Measurements from ENCODE around the gene NRP1. TPM values are rescaled to one million over a fixed set of nuclear protein-coding genes. Genes with fewer than 3 reads are reported as not detected.

The NRP1 gene
- total and polyA plus RNA-seq, 12 donors: 45.3 to 229 (median 157) TPM

- WGBS, 2 donors: 52 to 67% methylated on average over 1 of the region's 1 CpG
- intact Hi-C loops (cut with DNase I): no loop called here
- Histone ChIP-seq H3K27ac (peak overlapping the region in 1 of 10 donors; percentile 57), H3K36me3 (no peaks in the 10 kb centered on the region), H3K27me3 (no peaks in the 10 kb centered on the region), H3K4me3 (no peak overlapping the region), H3K4me1 (peaks cover 0 to 16% (median 2%) of the 10 kb centered on the region in 9 donors), H3K9me3 (no peaks in the 10 kb centered on the region)
- DNase-seq: no peak
- no peak for TF ChIP-seq CTCF (IDR thresholded peaks at IDR 0.05)
- no peak for ATAC-seq
Observed at GRCh38 chr10:33136781-33137180, 197.7 kb downstream of the NRP1 start.

GRCh38 chr10:33136271-33136670, 198.2 kb downstream of the NRP1 start:
- no peaks in the 10 kb centered on the region for H3K27me3 ChIP-seq
- ATAC-seq (no peak), DNase-seq (no peak)
- no peaks in the 10 kb centered on the region for H3K36me3 ChIP-seq
- H3K4me3 ChIP-seq: no peak overlapping the region
- no peaks in the 10 kb centered on the region for H3K9me3 ChIP-seq
- H3K4me1 ChIP-seq: peaks cover 0 to 16% (median 0%) of the 10 kb centered on the region in 9 donors
- intact Hi-C loops (cut with DNase I): no loop called here
- 61 to 74% methylated on average over 3 of the region's 3 CpGs for WGBS, 2 donors
- peak overlapping the region in 1 of 10 donors; percentile 57 for H3K27ac ChIP-seq
- no peak for TF ChIP-seq CTCF (IDR thresholded peaks at IDR 0.05)

GRCh38 chr10:33134011-33134751, 200.3 kb downstream of the NRP1 start:
- Histone ChIP-seq H3K27me3 (no peaks in the 10 kb centered on the region), H3K27ac (peak overlapping the region in 1 of 10 donors; percentile 66), H3K9me3 (no peaks in the 10 kb centered on the region), H3K36me3 (no peaks in the 10 kb centered on the region), H3K4me3 (no peak overlapping the region), H3K4me1 (peaks cover 0 to 27% (median 6%) of the 10 kb centered on the region in 9 donors)
- no peak for TF ChIP-seq CTCF (IDR thresholded peaks at IDR 0.05)
- intact Hi-C loops (cut with DNase I): no loop called here
- WGBS, 2 donors: 78 to 92% methylated on average over 11 of the region's 11 CpGs
- peak in 5 of 8 donors; percentile 48 to 92 (median 50) for ATAC-seq
- DNase-seq: no peak

GRCh38 chr10:33133557-33133956, 200.9 kb downstream of the NRP1 start:
- intact Hi-C loops (cut with DNase I): no loop called here
- Histone ChIP-seq H3K27ac (peak overlapping the region in 1 of 10 donors; percentile 41), H3K4me1 (peaks cover 0 to 34% (median 9%) of the 10 kb centered on the region in 9 donors), H3K36me3 (no peaks in the 10 kb centered on the region), H3K4me3 (no peak overlapping the region), H3K27me3 (no peaks in the 10 kb centered on the region), H3K9me3 (no peaks in the 10 kb centered on the region)
- TF ChIP-seq CTCF (IDR thresholded peaks at IDR 0.05): no peak
- no peak for DNase-seq
- ATAC-seq: no peak
